Immature natural killer cell (primary cell): ENCODE results near the gene NMNAT3. TPM values are rescaled to one million over a fixed set of nuclear protein-coding genes. Genes with fewer than 3 reads are reported as not detected.

ENCODE experiments used
- DNase-seq, 3 donors: peaks; one replicate each; pipeline ENCODE4 v3.0.0; 2022; ENCODE audit warnings: mixed read lengths in 1 of 3
- H3K27ac Mint-ChIP-seq, 6 donors: one replicate each; pipeline ENCODE4 v1.8.0; 2020; ENCODE audit warnings: mixed read lengths in 6 of 6, mild to moderate bottlenecking in 5 of 6, inconsistent platforms in 4 of 6, moderate library complexity in 3 of 6
- H3K27me3 Mint-ChIP-seq, 3 donors: one replicate each; pipeline ENCODE4 v1.8.0; 2020 to 2021; ENCODE audit warnings: low read depth in 3 of 3, mild to moderate bottlenecking in 3 of 3, mixed read lengths in 3 of 3, moderate library complexity in 3 of 3, inconsistent platforms in 1 of 3
- H3K36me3 Mint-ChIP-seq, 3 donors: one replicate each; pipeline ENCODE4 v1.8.0; 2020; ENCODE audit warnings: mixed read lengths in 3 of 3, inconsistent platforms in 2 of 3, mild to moderate bottlenecking in 2 of 3
- H3K4me1 Mint-ChIP-seq, 2 donors: one replicate each; pipeline ENCODE4 v1.8.0; 2020; ENCODE audit warnings: inconsistent platforms in 2 of 2, mild to moderate bottlenecking in 2 of 2, mixed read lengths in 2 of 2, moderate library complexity in 1 of 2
- H3K4me3 Mint-ChIP-seq, 5 donors: one replicate each; pipeline ENCODE4 v1.8.0; 2020; ENCODE audit warnings: mild to moderate bottlenecking in 5 of 5, mixed read lengths in 5 of 5, inconsistent platforms in 3 of 5, moderate library complexity in 3 of 5
- H3K9me3 Mint-ChIP-seq, 6 donors: one replicate each; pipeline ENCODE4 v1.8.0; 2020; ENCODE audit warnings: mild to moderate bottlenecking in 6 of 6, mixed read lengths in 6 of 6, inconsistent platforms in 4 of 6, moderate library complexity in 3 of 6
- polyA plus RNA-seq, 3 donors: library from polyadenylated mRNA; unstranded; fragments of 300-500 nt; fragmentation: Illumina TruSeq; gene quantifications; one replicate each; pipeline ENCODE4 v1.2.3, GENCODE V29; 2021

Gene NMNAT3
- polyA plus RNA-seq, 3 donors from 2014 or later, result 1.4 to 7.1 (median 2.5) TPM

GRCh38 chr3:139533781-139534454, 143.9 kb downstream of the NMNAT3 start:
- peaks cover 2 to 8% (median 3%) of the 10 kb centered on the region in 3 donors for H3K27me3 Mint-ChIP-seq
- H3K9me3 Mint-ChIP-seq, result peaks cover 0 to 2% (median 0%) of the 10 kb centered on the region in 6 donors
- no peak for DNase-seq
- no peak overlapping the region for H3K27ac Mint-ChIP-seq
- H3K4me3 Mint-ChIP-seq, result no peak overlapping the region
- no peaks in the 10 kb centered on the region for H3K36me3 Mint-ChIP-seq
- H3K4me1 Mint-ChIP-seq, result no peaks in the 10 kb centered on the region

GRCh38 chr3:139532976-139533375, 144.8 kb downstream of the NMNAT3 start:
- Mint-ChIP-seq H3K36me3 (no peaks in the 10 kb centered on the region), H3K27ac (no peak overlapping the region), H3K27me3 (peaks cover 0 to 3% (median 0%) of the 10 kb centered on the region in 3 donors), H3K4me3 (no peak overlapping the region), H3K9me3 (peaks cover 0 to 2% (median 0%) of the 10 kb centered on the region in 6 donors), H3K4me1 (no peaks in the 10 kb centered on the region)
- DNase-seq, result no peak

GRCh38 chr3:139530717-139531116, 147.1 kb downstream of the NMNAT3 start:
- no peaks in the 10 kb centered on the region for H3K4me1 Mint-ChIP-seq

GRCh38 chr3:139529662-139530061, 148.1 kb downstream of the NMNAT3 start:
- DNase-seq, result no peak
- Mint-ChIP-seq H3K27ac (no peak overlapping the region), H3K27me3 (peaks cover 0 to 4% (median 3%) of the 10 kb centered on the region in 3 donors), H3K4me1 (no peaks in the 10 kb centered on the region), H3K9me3 (no peaks in the 10 kb centered on the region), H3K4me3 (no peak overlapping the region), H3K36me3 (no peaks in the 10 kb centered on the region)

More at GRCh38 chr3:139530717-139531116, 147.1 kb downstream of the NMNAT3 start:
- H3K4me3 Mint-ChIP-seq, result no peak overlapping the region
- H3K27me3 Mint-ChIP-seq, result peaks cover 0 to 3% (median 0%) of the 10 kb centered on the region in 3 donors
- H3K9me3 Mint-ChIP-seq, result no peaks in the 10 kb centered on the region
- no peak overlapping the region for H3K27ac Mint-ChIP-seq
- H3K36me3 Mint-ChIP-seq, result no peaks in the 10 kb centered on the region
- DNase-seq, result no peak

GRCh38 chr3:139528924-139529323, 148.8 kb downstream of the NMNAT3 start:
- Mint-ChIP-seq H3K36me3 (no peaks in the 10 kb centered on the region), H3K4me1 (no peaks in the 10 kb centered on the region), H3K27ac (no peak overlapping the region), H3K4me3 (no peak overlapping the region), H3K27me3 (peaks cover 0 to 4% (median 3%) of the 10 kb centered on the region in 3 donors), H3K9me3 (no peaks in the 10 kb centered on the region)
- DNase-seq, result no peak

GRCh38 chr3:139528281-139528680, 149.5 kb downstream of the NMNAT3 start:
- Mint-ChIP-seq H3K4me3 (no peak overlapping the region), H3K27ac (no peak overlapping the region)

GRCh38 chr3:139527265-139527664, 150.5 kb downstream of the NMNAT3 start:
- H3K36me3 Mint-ChIP-seq, result no peaks in the 10 kb centered on the region
- H3K4me1 Mint-ChIP-seq, result no peaks in the 10 kb centered on the region
- H3K4me3 Mint-ChIP-seq, result no peak overlapping the region
- H3K27me3 Mint-ChIP-seq, result peaks cover 1 to 4% (median 3%) of the 10 kb centered on the region in 3 donors
- DNase-seq, result no peak
- no peak overlapping the region for H3K27ac Mint-ChIP-seq
- no peaks in the 10 kb centered on the region for H3K9me3 Mint-ChIP-seq

More at GRCh38 chr3:139528281-139528680, 149.5 kb downstream of the NMNAT3 start:
- H3K9me3 Mint-ChIP-seq, result no peaks in the 10 kb centered on the region
- no peaks in the 10 kb centered on the region for H3K36me3 Mint-ChIP-seq
- no peak for DNase-seq
- H3K27me3 Mint-ChIP-seq, result peaks cover 0 to 4% (median 3%) of the 10 kb centered on the region in 3 donors
- no peaks in the 10 kb centered on the region for H3K4me1 Mint-ChIP-seq

GRCh38 chr3:139526146-139526545, 151.6 kb downstream of the NMNAT3 start:
- H3K36me3 Mint-ChIP-seq, result no peaks in the 10 kb centered on the region
- no peak overlapping the region for H3K27ac Mint-ChIP-seq
- H3K27me3 Mint-ChIP-seq, result peaks cover under 1 to 4% (median 2%) of the 10 kb centered on the region in 3 donors
- no peak for DNase-seq
- H3K4me1 Mint-ChIP-seq, result no peaks in the 10 kb centered on the region
- H3K9me3 Mint-ChIP-seq, result no peaks in the 10 kb centered on the region
- no peak overlapping the region for H3K4me3 Mint-ChIP-seq

GRCh38 chr3:139524841-139525636, 152.7 kb downstream of the NMNAT3 start:
- DNase-seq, result no peak
- H3K4me3 Mint-ChIP-seq, result no peak overlapping the region
- peaks cover 0 to 4% (median 2%) of the 10 kb centered on the region in 3 donors for H3K27me3 Mint-ChIP-seq
- H3K4me1 Mint-ChIP-seq, result no peaks in the 10 kb centered on the region
- H3K27ac Mint-ChIP-seq, result no peak overlapping the region
- H3K9me3 Mint-ChIP-seq, result no peaks in the 10 kb centered on the region
- no peaks in the 10 kb centered on the region for H3K36me3 Mint-ChIP-seq

- H3K27me3 Mint-ChIP-seq, result peaks cover 0 to 4% (median 2%) of the 10 kb centered on the region in 3 donors
- no peak overlapping the region for H3K27ac Mint-ChIP-seq
- H3K36me3 Mint-ChIP-seq, result no peaks in the 10 kb centered on the region
- DNase-seq, result no peak
- peaks cover 0 to 2% (median 0%) of the 10 kb centered on the region in 6 donors for H3K9me3 Mint-ChIP-seq
- H3K4me3 Mint-ChIP-seq, result no peak overlapping the region
- H3K4me1 Mint-ChIP-seq, result no peaks in the 10 kb centered on the region
These were observed 154.1 kb downstream of the NMNAT3 start for GRCh38 chr3:139523718-139524117.

- Mint-ChIP-seq H3K4me3 (no peak overlapping the region), H3K9me3 (peaks cover 0 to 2% (median 0%) of the 10 kb centered on the region in 6 donors), H3K27ac (no peak overlapping the region), H3K4me1 (no peaks in the 10 kb centered on the region), H3K36me3 (no peaks in the 10 kb centered on the region), H3K27me3 (peaks cover 0 to 4% (median 2%) of the 10 kb centered on the region in 3 donors)
- no peak for DNase-seq
These were observed 154.6 kb downstream of the NMNAT3 start for GRCh38 chr3:139523166-139523565.

GRCh38 chr3:139522421-139522820, 155.4 kb downstream of the NMNAT3 start:
- no peak overlapping the region for H3K4me3 Mint-ChIP-seq
- no peaks in the 10 kb centered on the region for H3K4me1 Mint-ChIP-seq
- H3K9me3 Mint-ChIP-seq, result peaks cover 0 to 2% (median 0%) of the 10 kb centered on the region in 6 donors
- H3K27ac Mint-ChIP-seq, result no peak overlapping the region
- no peaks in the 10 kb centered on the region for H3K36me3 Mint-ChIP-seq
- H3K27me3 Mint-ChIP-seq, result peaks cover 0 to 4% (median 2%) of the 10 kb centered on the region in 3 donors
- no peak for DNase-seq

GRCh38 chr3:139521816-139522215, 156.0 kb downstream of the NMNAT3 start:
- Mint-ChIP-seq H3K27me3 (peaks cover 0 to 4% (median 2%) of the 10 kb centered on the region in 3 donors), H3K36me3 (no peaks in the 10 kb centered on the region), H3K4me3 (no peak overlapping the region), H3K27ac (no peak overlapping the region), H3K9me3 (peaks cover 0 to 2% (median 0%) of the 10 kb centered on the region in 6 donors), H3K4me1 (no peaks in the 10 kb centered on the region)
- DNase-seq, result no peak

- no peak for DNase-seq
- Mint-ChIP-seq H3K4me1 (no peaks in the 10 kb centered on the region), H3K4me3 (no peak overlapping the region), H3K36me3 (no peaks in the 10 kb centered on the region), H3K27me3 (peaks cover 0 to 4% (median 2%) of the 10 kb centered on the region in 3 donors), H3K9me3 (peaks cover 0 to 2% (median 0%) of the 10 kb centered on the region in 6 donors), H3K27ac (no peak overlapping the region)
These were observed 156.6 kb downstream of the NMNAT3 start for GRCh38 chr3:139521144-139521543.
